SK-N-SH (cell line): ENCODE results near the gene RREB1. TPM values are rescaled to one million over a fixed set of nuclear protein-coding genes. Genes with fewer than 3 reads are reported as not detected.

Source experiments
- CTCF ChIA-PET: fragments of 300-600, 350-600 bp; formaldehyde crosslinking; extraction: SDS; loops from one replicate; lab custom pipeline; 2021; lab: Yijun Ruan, JAX
- POLR2A ChIA-PET: fragments of 350-600 bp; sonication (Branson Sonifier 250); formaldehyde crosslinking; extraction: SDS; loops from one replicate; lab custom pipeline; 2020; ENCODE audit warnings: antibody characterized with exemption, inconsistent platforms; lab: Yijun Ruan, JAX
- DNase-seq: peaks from one replicate; pipeline ENCODE4 v3.0.0; 2012
- H2AFZ ChIP-seq: fragments of 200-600 bp; sonication (generic); 2 replicates; pipeline ENCODE4 v1.8.1; 2016; ENCODE audit warnings: antibody characterized with exemption, mild to moderate bottlenecking, low read depth
- H3F3A ChIP-seq: fragments of 200-600 bp; sonication (generic); replicated peaks from 2 replicates; pipeline ENCODE3; 2016; ENCODE audit warnings: antibody characterized with exemption, mild to moderate bottlenecking; ENCODE audit not compliant: insufficient read depth
- H3K27ac ChIP-seq, 2 experiments: fragments of 200-500 bp in 1 of 2; fragments of 200-600 bp in 1 of 2; sonication (Bioruptor generic) in 1 of 2; sonication (generic), shearing (Covaris generic) in 1 of 2; 2 replicates each; pipeline versions ENCODE4 v1.5.1 to v1.6.1; 2014 to 2016; ENCODE audit warnings: low read depth in 2 of 2, inconsistent platforms in 1 of 2, low read length in 1 of 2, mild to moderate bottlenecking in 1 of 2, mixed read lengths in 1 of 2
- H3K27me3 ChIP-seq: fragments of 200-600 bp; sonication (generic), shearing (Covaris generic); 2 replicates; pipeline ENCODE4 v1.6.1; 2016; ENCODE audit warnings: mixed run types; ENCODE audit not compliant: insufficient read depth
- H3K36me3 ChIP-seq, 2 experiments: fragments of 200-500 bp in 1 of 2; fragments of 200-600 bp in 1 of 2; sonication (Bioruptor generic) in 1 of 2; sonication (generic) in 1 of 2; replicated peaks in 1 of 2; 2 replicates each; pipeline versions ENCODE3 to v1.5.1; 2014 to 2016; ENCODE audit warnings: low read length in 1 of 2, mild to moderate bottlenecking in 1 of 2; ENCODE audit not compliant: insufficient read depth in 2 of 2, control insufficient read depth in 1 of 2
- H3K4me1 ChIP-seq, 2 experiments: fragments of 200-500 bp in 1 of 2; fragments of 200-600 bp in 1 of 2; sonication (Bioruptor generic) in 1 of 2; sonication (generic), shearing (Covaris generic) in 1 of 2; 2 replicates each; pipeline versions ENCODE4 v1.5.1 to v1.6.1; 2014 to 2016; ENCODE audit warnings: low read depth in 1 of 2, low read length in 1 of 2, mixed run types in 1 of 2; ENCODE audit not compliant: insufficient read depth in 2 of 2, control insufficient read depth in 1 of 2
- H3K4me2 ChIP-seq: fragments of 200-600 bp; sonication (generic), shearing (Covaris generic); 2 replicates; pipeline ENCODE4 v1.6.1; 2017; ENCODE audit warnings: mixed run types
- H3K4me3 ChIP-seq, 2 experiments: fragments of 200-500 bp in 1 of 2; fragments of 200-600 bp in 1 of 2; sonication (Bioruptor generic) in 1 of 2; sonication (generic), shearing (Covaris generic) in 1 of 2; 2 replicates each; pipeline versions ENCODE4 v1.5.1 to v1.8.1; 2014 to 2016; ENCODE audit warnings: low read depth in 2 of 2, inconsistent platforms in 1 of 2, low read length in 1 of 2, mild to moderate bottlenecking in 1 of 2, mixed read lengths in 1 of 2, moderate library complexity in 1 of 2
- H3K79me2 ChIP-seq: fragments of 200-600 bp; sonication (generic); 2 replicates; pipeline ENCODE4 v1.8.1; 2017; ENCODE audit warnings: mild to moderate bottlenecking; ENCODE audit not compliant: insufficient read depth
- H3K9ac ChIP-seq: fragments of 200-600 bp; sonication (generic); 2 replicates; pipeline ENCODE4 v1.6.1; 2017; ENCODE audit warnings: mixed run types
- H3K9me2 ChIP-seq: fragments of 200-600 bp; sonication (generic); 2 replicates; pipeline ENCODE4 v1.6.1; 2017; ENCODE audit warnings: mixed run types
- H3K9me3 ChIP-seq: fragments of 200-600 bp; sonication (generic); 2 replicates; pipeline ENCODE4 v1.6.1; 2017; ENCODE audit warnings: mixed run types, mild to moderate bottlenecking, moderate library complexity
- H4K20me1 ChIP-seq: fragments of 200-600 bp; sonication (generic); 2 replicates; pipeline ENCODE4 v1.6.1; 2017; ENCODE audit warnings: mild to moderate bottlenecking, mixed run types; ENCODE audit not compliant: insufficient read depth
- CHD2 ChIP-seq: fragments of 150-350 bp; IDR thresholded peaks from 2 replicates; pipeline ENCODE4 v1.6.1; 2018; ENCODE audit warnings: low read length; ENCODE audit not compliant: partially characterized antibody
- CTCF ChIP-seq: fragments of 200-600 bp; sonication (generic); IDR thresholded peaks from 2 replicates; pipeline ENCODE4 v1.6.1; 2017; ENCODE audit warnings: antibody characterized with exemption, mild to moderate bottlenecking, moderate library complexity
- EP300 ChIP-seq, 2 experiments: IDR thresholded peaks; 2 replicates each; pipeline versions ENCODE4 v1.4.0 to v1.6.1; 2012; ENCODE audit warnings: borderline replicate concordance in 1 of 2, low read depth in 1 of 2, low read length in 1 of 2
- EZH2phosphoT487 ChIP-seq: fragments of 200-600 bp; sonication (generic); IDR thresholded peaks from 2 replicates; pipeline ENCODE4 v1.6.1; 2017; ENCODE audit warnings: low read depth, mixed run types, mild to moderate bottlenecking, antibody characterized with exemption, moderate library complexity, borderline replicate concordance
- FOSL2 ChIP-seq: IDR thresholded peaks from 2 replicates; pipeline ENCODE4 v1.4.0; 2012; ENCODE audit warnings: low read depth, mild to moderate bottlenecking, moderate library complexity, borderline replicate concordance
- FOXJ3 ChIP-seq: sonication (generic); formaldehyde crosslinking; IDR thresholded peaks from 2 replicates; pipeline ENCODE4 v1.5.1; 2020; ENCODE audit warnings: mild to moderate bottlenecking, missing genetic modification reagents
- FOXM1 ChIP-seq: IDR thresholded peaks from 2 replicates; pipeline ENCODE4 v1.4.0; 2012; ENCODE audit warnings: low read depth, mild to moderate bottlenecking
- IRF3 ChIP-seq: fragments of 150-350 bp; IDR thresholded peaks from 2 replicates; pipeline ENCODE4 v1.6.1; 2016; ENCODE audit warnings: mild to moderate bottlenecking, low read depth, low read length
- MAX ChIP-seq: IDR thresholded peaks from 2 replicates; pipeline ENCODE4 v1.4.0; 2012; ENCODE audit warnings: low read depth
- NFIC ChIP-seq: IDR thresholded peaks from 2 replicates; pipeline ENCODE4 v1.4.0; 2012; ENCODE audit warnings: borderline replicate concordance
- NRF1 ChIP-seq: IDR thresholded peaks from 2 replicates; pipeline ENCODE4 v1.6.1; 2012; ENCODE audit warnings: low read depth, mild to moderate bottlenecking, low read length
- RAD21 ChIP-seq: IDR thresholded peaks from 2 replicates; pipeline ENCODE4 v1.6.1; 2012; ENCODE audit warnings: mild to moderate bottlenecking, low read length
- RXRA ChIP-seq: IDR thresholded peaks from 2 replicates; pipeline ENCODE4 v1.4.0; 2012; ENCODE audit warnings: low read depth, mild to moderate bottlenecking, borderline replicate concordance
- TAF1 ChIP-seq: IDR thresholded peaks from 2 replicates; pipeline ENCODE4 v1.6.1; 2012; ENCODE audit warnings: low read depth, mild to moderate bottlenecking, low read length, moderate library complexity, borderline replicate concordance
- TEAD4 ChIP-seq: IDR thresholded peaks from 2 replicates; pipeline ENCODE4 v1.4.0; 2012; ENCODE audit warnings: mild to moderate bottlenecking, borderline replicate concordance; ENCODE audit not compliant: insufficient read depth
- USF2 ChIP-seq: fragments of 150-350 bp; IDR thresholded peaks from 2 replicates; pipeline ENCODE4 v1.6.1; 2017; ENCODE audit warnings: antibody characterized with exemption, low read length, low read depth, borderline replicate concordance
- YY1 ChIP-seq: IDR thresholded peaks from 2 replicates; pipeline ENCODE4 v1.4.0; 2012; ENCODE audit warnings: low read depth, mild to moderate bottlenecking
- ZBTB33 ChIP-seq: IDR thresholded peaks from 2 replicates; pipeline ENCODE4 v1.4.0; 2012; ENCODE audit warnings: low read depth, borderline replicate concordance
- WGBS: methylation state at CpG from one replicate; pipeline ENCODE4 v1.1.6; 2017; ENCODE audit warnings: low lambda C conversion rate; 5-methylcytosine and 5-hydroxymethylcytosine counted together
- polyA plus RNA-seq, 3 experiments: library from polyadenylated mRNA; depleted of rRNA; stranded (reverse); fragments of >200 nt; gene quantifications; 2 replicates each; pipeline ENCODE4 v1.2.3, GENCODE V29; 2012

Gene RREB1
- polyA plus RNA-seq, 1 of the 3 experiments (the other 2 are of a cell fraction), result 2.0 TPM

- DNase-seq, result no peak
- no peaks in the 10 kb centered on the region for H3K9me2 ChIP-seq
- peaks cover 20% of the 10 kb centered on the region; the same call in 1 of the 2 replicates for H4K20me1 ChIP-seq
- no peak overlapping the region for H3K4me3 ChIP-seq
- no peak overlapping the region for H3K4me2 ChIP-seq
- H3K9ac ChIP-seq, result no peak overlapping the region
- H3K27ac ChIP-seq, result no peak overlapping the region
- H3K4me1 ChIP-seq, result peaks cover 3 to 39% of the 10 kb centered on the region in 2 experiments; a peak in 3 of 4 replicates
- H3K79me2 ChIP-seq, result peaks cover 89% of the 10 kb centered on the region
- POLR2A ChIA-PET, result no interaction called here
- no peak overlapping the region for H2AFZ ChIP-seq
- no peaks in the 10 kb centered on the region for H3K9me3 ChIP-seq
- CTCF ChIA-PET, result no interaction called here
- H3K36me3 ChIP-seq, result no peaks in the 10 kb centered on the region
- peaks cover 10% of the 10 kb centered on the region for H3F3A ChIP-seq
- WGBS, result 80% methylated on average over 12 of the region's 12 CpGs
- no peaks in the 10 kb centered on the region for H3K27me3 ChIP-seq
- TF ChIP-seq EZH2phosphoT487, result no peak
- TF ChIP-seq TAF1, result no peak
- TF ChIP-seq CTCF, result no peak
- TF ChIP-seq TEAD4, result no peak
- no peak for TF ChIP-seq NFIC
- TF ChIP-seq USF2, result no peak
- TF ChIP-seq RAD21, result no peak
- no peak for TF ChIP-seq RXRA
- no peak for TF ChIP-seq NRF1
- no peak for TF ChIP-seq EP300 (IDR thresholded peaks at IDR 0.05; ENCODE audit: borderline replicate concordance in 1 of 2, low read depth in 1 of 2, low read length in 1 of 2)
- no peak for TF ChIP-seq IRF3
- no peak for TF ChIP-seq FOXM1
- TF ChIP-seq FOXJ3, result no peak
- TF ChIP-seq ZBTB33, result no peak
- no peak for TF ChIP-seq MAX
- TF ChIP-seq FOSL2, result no peak
- TF ChIP-seq CHD2, result no peak
- no peak for TF ChIP-seq YY1
- TF ChIP-seq, all 33 proteins: peak for 0
Measured at GRCh38 chr6:7163661-7164071, 55.9 kb downstream of the RREB1 start.
